ENCODE measurements around the gene GALK2. TPM values are rescaled to one million over a fixed set of nuclear protein-coding genes. Genes with fewer than 3 reads are reported as not detected.

GALK2 gene
- total RNA-seq, 1 donor from 2014 or later, result 35.4 TPM

- DNase-seq (ENCODE audit: low spot score), result no peak
These were observed 109.7 kb downstream of the GALK2 start for GRCh38 chr15:49279521-49280456.

GRCh38 chr15:49282366-49282765 is 112.3 kb downstream of the GALK2 start:
- no peak for DNase-seq (ENCODE audit: low spot score)

GRCh38 chr15:49286649-49287404 is 116.8 kb downstream of the GALK2 start:
- DNase-seq (ENCODE audit: low spot score), result peak; percentile 45

GRCh38 chr15:49287481-49287880 is 117.4 kb downstream of the GALK2 start:
- DNase-seq (ENCODE audit: low spot score), result no peak

GRCh38 chr15:49288391-49288790 is 118.3 kb downstream of the GALK2 start:
- DNase-seq (ENCODE audit: low spot score), result no peak

- DNase-seq (ENCODE audit: low spot score), result no peak
These were observed 120.1 kb downstream of the GALK2 start for GRCh38 chr15:49290191-49290590.

- DNase-seq (ENCODE audit: low spot score), result no peak
These were observed 123.9 kb downstream of the GALK2 start for GRCh38 chr15:49293941-49294340.

GRCh38 chr15:49296258-49296657 is 126.2 kb downstream of the GALK2 start:
- DNase-seq (ENCODE audit: low spot score), result no peak

GRCh38 chr15:49297584-49297983 is 127.5 kb downstream of the GALK2 start:
- no peak for DNase-seq (ENCODE audit: low spot score)

GRCh38 chr15:49300856-49301255 is 130.8 kb downstream of the GALK2 start:
- no peak for DNase-seq (ENCODE audit: low spot score)

- no peak for DNase-seq (ENCODE audit: low spot score)
These were observed 131.5 kb downstream of the GALK2 start for GRCh38 chr15:49301562-49301961.

- no peak for DNase-seq (ENCODE audit: low spot score)
These were observed 133.0 kb downstream of the GALK2 start for GRCh38 chr15:49303003-49303402.

GRCh38 chr15:49306551-49306950 is 136.5 kb downstream of the GALK2 start:
- DNase-seq (ENCODE audit: low spot score), result no peak

- DNase-seq (ENCODE audit: low spot score), result no peak
These were observed 138.6 kb downstream of the GALK2 start for GRCh38 chr15:49308686-49309085.

GRCh38 chr15:49309889-49310288 is 139.8 kb downstream of the GALK2 start:
- DNase-seq (ENCODE audit: low spot score), result no peak

- peak; percentile 50 for DNase-seq (ENCODE audit: low spot score)
These were observed 143.6 kb downstream of the GALK2 start for GRCh38 chr15:49313650-49314049.

- no peak for DNase-seq (ENCODE audit: low spot score)
These were observed 144.7 kb downstream of the GALK2 start for GRCh38 chr15:49314716-49315115.

- DNase-seq (ENCODE audit: low spot score), result peak; percentile 85
These were observed 145.4 kb downstream of the GALK2 start for GRCh38 chr15:49315391-49315823.

- DNase-seq (ENCODE audit: low spot score), result no peak
These were observed 150.3 kb downstream of the GALK2 start for GRCh38 chr15:49320351-49320750.

- DNase-seq (ENCODE audit: low spot score), result no peak
These were observed 153.2 kb downstream of the GALK2 start for GRCh38 chr15:49323207-49323606.

GRCh38 chr15:49327927-49328326 is 157.9 kb downstream of the GALK2 start:
- no peak for DNase-seq (ENCODE audit: low spot score)

GRCh38 chr15:49328941-49329340 is 158.9 kb downstream of the GALK2 start:
- no peak for DNase-seq (ENCODE audit: low spot score)

- DNase-seq (ENCODE audit: low spot score), result no peak
These were observed 160.1 kb downstream of the GALK2 start for GRCh38 chr15:49330166-49330565.

Data from umbilical cord (tissue), 2 donors.